ENCODE data around the gene SFT2D1.
A peak's percentile ranks its signal among the peaks of the same experiment; 100 is the strongest.

The SFT2D1 gene

DNA sequence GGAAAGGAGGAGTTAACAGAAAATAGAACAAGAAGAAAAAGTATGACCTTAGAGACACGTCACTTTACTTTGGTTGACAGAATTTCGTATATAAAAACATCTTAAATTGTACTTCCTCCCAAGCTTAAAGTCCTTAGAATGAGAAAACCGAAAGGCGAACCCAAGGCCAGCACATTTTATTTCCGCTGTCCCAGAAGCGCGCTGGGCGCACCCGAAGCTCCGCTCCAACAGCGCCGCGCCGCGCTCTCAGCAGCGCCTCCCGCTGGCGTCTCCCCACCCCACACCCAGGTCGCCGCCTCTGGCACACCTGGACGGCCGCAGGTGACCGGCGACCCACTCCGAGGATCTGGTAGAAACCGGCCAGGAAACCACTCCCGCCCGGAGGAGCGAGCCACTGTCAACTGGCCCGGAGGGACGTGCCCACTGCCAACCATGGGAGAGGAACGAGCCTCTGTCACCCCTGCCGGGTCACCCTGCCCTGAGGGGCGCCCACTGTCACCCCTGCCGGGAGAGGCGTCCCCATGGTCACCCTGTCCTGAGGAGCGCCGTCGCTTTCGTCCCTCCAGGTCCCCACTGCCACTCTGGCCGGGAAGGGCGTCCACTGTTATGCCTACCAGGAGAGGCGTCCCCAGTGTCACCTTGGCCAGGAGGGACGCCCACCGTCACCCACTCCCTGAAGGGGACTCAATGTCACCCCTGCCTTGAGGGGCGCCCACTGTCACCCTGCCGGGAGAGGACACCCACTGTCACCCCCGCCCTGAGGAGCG, 39.6 kb upstream of the SFT2D1 start:
- H3K9me3 ChIP-seq (ENCODE audit: control insufficient read depth in 5 of 5, low read length in 5 of 5) = no peaks in the 10 kb centered on the region
- H3K9ac ChIP-seq (ENCODE audit: low read length in 5 of 5) = peak overlapping the region in 4 of 5 donors; percentile 74 to 94 (median 82)
- H3K4me1 ChIP-seq (ENCODE audit: control insufficient read depth in 5 of 5, insufficient read depth in 5 of 5, low read length in 5 of 5) = peaks cover 0 to 29% (median 21%) of the 10 kb centered on the region in 5 donors
- H3K4me3 ChIP-seq (ENCODE audit: low read depth in 1 of 5, low read length in 5 of 5) = peak overlapping the region; percentile 64 to 97 (median 88)
- H3K27ac ChIP-seq (ENCODE audit: low read depth, low read length) = peak overlapping the region; percentile 81
- H3K36me3 ChIP-seq (ENCODE audit: control insufficient read depth in 5 of 5, insufficient read depth in 5 of 5, low read length in 5 of 5) = no peaks in the 10 kb centered on the region
- no peaks in the 10 kb centered on the region for H3K27me3 ChIP-seq (ENCODE audit: control insufficient read depth in 5 of 5, insufficient read depth in 4 of 5, low read length in 5 of 5)

GRCh38 chr6:166381381-166381732, 39.0 kb upstream of the SFT2D1 start:
- Histone ChIP-seq H3K9ac (ENCODE audit: low read length in 5 of 5) (peak overlapping the region in 4 of 5 donors; percentile 74 to 94 (median 82)), H3K27ac (ENCODE audit: low read depth, low read length) (peak overlapping the region; percentile 81), H3K36me3 (ENCODE audit: control insufficient read depth in 5 of 5, insufficient read depth in 5 of 5, low read length in 5 of 5) (no peaks in the 10 kb centered on the region), H3K4me1 (ENCODE audit: control insufficient read depth in 5 of 5, insufficient read depth in 5 of 5, low read length in 5 of 5) (peaks cover 0 to 29% (median 21%) of the 10 kb centered on the region in 5 donors), H3K27me3 (ENCODE audit: control insufficient read depth in 5 of 5, insufficient read depth in 4 of 5, low read length in 5 of 5) (no peaks in the 10 kb centered on the region), H3K9me3 (ENCODE audit: control insufficient read depth in 5 of 5, low read length in 5 of 5) (no peaks in the 10 kb centered on the region), H3K4me3 (ENCODE audit: low read depth in 1 of 5, low read length in 5 of 5) (peak overlapping the region; percentile 64 to 97 (median 88))

DNA sequence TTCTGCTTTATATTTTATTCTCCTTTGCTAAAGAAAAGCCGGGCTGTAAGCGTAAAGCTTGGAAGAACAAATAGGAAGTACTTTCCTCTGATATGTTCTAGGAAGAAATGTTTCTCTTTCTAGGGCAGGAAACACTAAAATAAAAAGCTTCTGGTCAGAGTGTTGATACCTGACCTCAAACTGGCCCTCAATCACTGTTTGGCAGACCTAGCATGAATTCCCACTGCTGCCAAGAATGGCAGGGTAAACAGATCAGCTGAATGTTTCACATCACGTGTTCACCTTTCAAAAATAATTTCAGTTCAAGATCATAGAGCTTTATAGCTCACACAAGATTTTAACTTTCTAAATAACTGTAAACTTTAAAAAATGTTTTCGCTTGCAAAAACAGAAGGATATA, 37.5 kb upstream of the SFT2D1 start:
- no peaks in the 10 kb centered on the region for H3K9me3 ChIP-seq (ENCODE audit: control insufficient read depth in 5 of 5, low read length in 5 of 5)
- no peak overlapping the region for H3K27ac ChIP-seq (ENCODE audit: low read depth, low read length)
- H3K27me3 ChIP-seq (ENCODE audit: control insufficient read depth in 5 of 5, insufficient read depth in 4 of 5, low read length in 5 of 5) = no peaks in the 10 kb centered on the region
- H3K4me3 ChIP-seq (ENCODE audit: low read depth in 1 of 5, low read length in 5 of 5) = no peak overlapping the region
- peaks cover 0 to 29% (median 21%) of the 10 kb centered on the region in 5 donors for H3K4me1 ChIP-seq (ENCODE audit: control insufficient read depth in 5 of 5, insufficient read depth in 5 of 5, low read length in 5 of 5)
- no peaks in the 10 kb centered on the region for H3K36me3 ChIP-seq (ENCODE audit: control insufficient read depth in 5 of 5, insufficient read depth in 5 of 5, low read length in 5 of 5)
- peak overlapping the region in 1 of 5 donors; percentile 40 for H3K9ac ChIP-seq (ENCODE audit: low read length in 5 of 5)

GRCh38 chr6:166379103-166379586, 36.8 kb upstream of the SFT2D1 start:
- Histone ChIP-seq H3K27ac (ENCODE audit: low read depth, low read length) (no peak overlapping the region), H3K36me3 (ENCODE audit: control insufficient read depth in 5 of 5, insufficient read depth in 5 of 5, low read length in 5 of 5) (no peaks in the 10 kb centered on the region), H3K9ac (ENCODE audit: low read length in 5 of 5) (no peak overlapping the region), H3K4me3 (ENCODE audit: low read depth in 1 of 5, low read length in 5 of 5) (no peak overlapping the region), H3K27me3 (ENCODE audit: control insufficient read depth in 5 of 5, insufficient read depth in 4 of 5, low read length in 5 of 5) (no peaks in the 10 kb centered on the region), H3K9me3 (ENCODE audit: control insufficient read depth in 5 of 5, low read length in 5 of 5) (no peaks in the 10 kb centered on the region), H3K4me1 (ENCODE audit: control insufficient read depth in 5 of 5, insufficient read depth in 5 of 5, low read length in 5 of 5) (peaks cover 0 to 29% (median 21%) of the 10 kb centered on the region in 5 donors)

DNA sequence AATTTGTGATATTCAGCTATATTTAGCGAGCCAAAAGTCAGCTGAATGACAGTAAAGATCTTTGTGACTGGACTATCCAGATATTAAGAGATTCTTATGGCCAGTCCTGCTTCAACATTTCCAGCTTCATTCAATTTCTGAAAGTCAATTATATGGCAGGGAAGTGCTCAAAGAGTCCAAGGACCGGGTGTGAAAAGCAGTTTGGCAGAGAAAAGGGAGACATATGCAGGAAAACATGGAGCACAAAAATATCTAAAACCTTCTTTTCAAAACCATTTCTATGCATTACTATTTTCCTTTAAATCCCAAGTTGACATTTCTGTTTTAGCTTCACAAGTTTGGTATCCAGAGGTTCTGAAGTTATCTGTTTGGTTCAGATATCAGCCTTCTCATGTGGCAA, 35.4 kb upstream of the SFT2D1 start:
- Histone ChIP-seq H3K9ac (ENCODE audit: low read length in 5 of 5) (no peak overlapping the region), H3K4me1 (ENCODE audit: control insufficient read depth in 5 of 5, insufficient read depth in 5 of 5, low read length in 5 of 5) (peaks cover 0 to 27% (median 18%) of the 10 kb centered on the region in 5 donors), H3K27me3 (ENCODE audit: control insufficient read depth in 5 of 5, insufficient read depth in 4 of 5, low read length in 5 of 5) (no peaks in the 10 kb centered on the region), H3K27ac (ENCODE audit: low read depth, low read length) (no peak overlapping the region), H3K4me3 (ENCODE audit: low read depth in 1 of 5, low read length in 5 of 5) (no peak overlapping the region), H3K36me3 (ENCODE audit: control insufficient read depth in 5 of 5, insufficient read depth in 5 of 5, low read length in 5 of 5) (no peaks in the 10 kb centered on the region), H3K9me3 (ENCODE audit: control insufficient read depth in 5 of 5, low read length in 5 of 5) (no peaks in the 10 kb centered on the region)

GRCh38 chr6:166375013-166375412, 32.7 kb upstream of the SFT2D1 start:
- Histone ChIP-seq H3K9me3 (ENCODE audit: control insufficient read depth in 5 of 5, low read length in 5 of 5) (no peaks in the 10 kb centered on the region), H3K9ac (ENCODE audit: low read length in 5 of 5) (no peak overlapping the region), H3K4me1 (ENCODE audit: control insufficient read depth in 5 of 5, insufficient read depth in 5 of 5, low read length in 5 of 5) (peaks cover 0 to 9% (median 6%) of the 10 kb centered on the region in 5 donors), H3K4me3 (ENCODE audit: low read depth in 1 of 5, low read length in 5 of 5) (no peak overlapping the region), H3K27me3 (ENCODE audit: control insufficient read depth in 5 of 5, insufficient read depth in 4 of 5, low read length in 5 of 5) (no peaks in the 10 kb centered on the region), H3K27ac (ENCODE audit: low read depth, low read length) (no peak overlapping the region), H3K36me3 (ENCODE audit: control insufficient read depth in 5 of 5, insufficient read depth in 5 of 5, low read length in 5 of 5) (peaks cover 0 to under 1% (median 0%) of the 10 kb centered on the region in 5 donors)

DNA sequence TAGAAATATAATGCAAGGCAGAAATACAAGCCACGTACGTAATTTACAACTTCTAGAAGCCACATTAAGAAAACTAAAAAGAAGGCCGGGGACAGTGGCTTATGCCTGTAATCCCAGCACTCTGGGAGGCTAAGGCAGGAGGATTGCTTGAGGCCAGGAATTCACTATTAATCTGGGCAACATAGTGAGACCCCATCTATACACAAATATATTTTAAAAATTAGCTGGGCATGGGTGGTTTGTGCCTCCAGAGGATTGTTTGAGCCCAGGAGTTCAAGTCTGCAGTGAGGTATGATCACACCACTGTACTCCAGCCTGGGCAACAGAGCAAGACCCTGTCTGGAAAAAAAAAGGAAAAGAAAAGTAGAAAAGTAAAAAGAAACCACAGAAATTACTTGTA, 28.1 kb upstream of the SFT2D1 start:
- Histone ChIP-seq H3K4me3 (ENCODE audit: low read depth in 1 of 5, low read length in 5 of 5) (no peak overlapping the region), H3K9me3 (ENCODE audit: control insufficient read depth in 5 of 5, low read length in 5 of 5) (no peaks in the 10 kb centered on the region), H3K27me3 (ENCODE audit: control insufficient read depth in 5 of 5, insufficient read depth in 4 of 5, low read length in 5 of 5) (no peaks in the 10 kb centered on the region), H3K36me3 (ENCODE audit: control insufficient read depth in 5 of 5, insufficient read depth in 5 of 5, low read length in 5 of 5) (peaks cover 0 to 12% (median 8%) of the 10 kb centered on the region in 5 donors), H3K27ac (ENCODE audit: low read depth, low read length) (no peak overlapping the region), H3K9ac (ENCODE audit: low read length in 5 of 5) (no peak overlapping the region), H3K4me1 (ENCODE audit: control insufficient read depth in 5 of 5, insufficient read depth in 5 of 5, low read length in 5 of 5) (peaks cover 0 to 6% (median 2%) of the 10 kb centered on the region in 5 donors)

DNA sequence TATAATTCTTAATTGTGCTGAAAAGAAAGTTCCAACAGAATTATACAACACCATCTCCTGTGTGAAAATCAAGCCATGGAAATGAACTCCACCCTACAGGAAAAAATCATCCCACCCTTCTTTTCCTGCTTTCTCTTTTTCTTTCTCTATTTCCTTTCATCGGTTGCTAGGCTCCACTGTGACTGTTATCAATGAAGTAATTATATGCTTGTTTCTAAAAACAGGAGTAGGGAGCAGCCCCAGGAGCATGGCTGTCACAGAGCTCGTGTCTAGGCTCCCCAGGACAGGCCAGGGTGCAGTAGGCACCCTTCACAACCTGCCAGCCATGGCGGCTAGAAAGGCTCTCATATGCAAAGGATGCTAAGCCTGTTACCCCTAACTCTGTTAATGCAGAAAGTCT, 27.4 kb upstream of the SFT2D1 start:
- H3K4me3 ChIP-seq (ENCODE audit: low read depth in 1 of 5, low read length in 5 of 5) = no peak overlapping the region
- peaks cover 0 to 17% (median 11%) of the 10 kb centered on the region in 5 donors for H3K36me3 ChIP-seq (ENCODE audit: control insufficient read depth in 5 of 5, insufficient read depth in 5 of 5, low read length in 5 of 5)
- H3K27me3 ChIP-seq (ENCODE audit: control insufficient read depth in 5 of 5, insufficient read depth in 4 of 5, low read length in 5 of 5) = no peaks in the 10 kb centered on the region
- no peaks in the 10 kb centered on the region for H3K9me3 ChIP-seq (ENCODE audit: control insufficient read depth in 5 of 5, low read length in 5 of 5)
- peaks cover 0 to 13% (median 8%) of the 10 kb centered on the region in 5 donors for H3K4me1 ChIP-seq (ENCODE audit: control insufficient read depth in 5 of 5, insufficient read depth in 5 of 5, low read length in 5 of 5)
- H3K27ac ChIP-seq (ENCODE audit: low read depth, low read length) = no peak overlapping the region
- no peak overlapping the region for H3K9ac ChIP-seq (ENCODE audit: low read length in 5 of 5)

DNA sequence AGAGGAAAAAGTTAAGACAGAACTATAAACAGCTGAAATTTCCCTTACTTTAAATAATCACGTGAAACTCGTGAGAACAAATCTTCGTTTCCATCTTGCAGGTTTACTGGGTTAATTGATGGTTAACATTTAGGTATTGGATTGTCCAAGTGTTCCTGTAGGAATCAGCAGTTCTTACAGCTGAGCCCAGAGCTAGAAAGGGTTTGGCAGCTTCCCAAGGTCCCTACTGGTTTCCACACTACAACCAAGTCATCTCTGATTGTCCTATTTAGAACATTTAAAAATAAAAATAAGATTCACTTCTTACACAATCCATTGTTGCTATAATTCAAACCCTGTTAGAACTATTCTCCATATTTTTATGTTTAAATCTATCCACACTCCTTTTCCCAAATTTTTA, 24.6 kb upstream of the SFT2D1 start:
- H3K9ac ChIP-seq (ENCODE audit: low read length in 5 of 5) = no peak overlapping the region
- H3K27ac ChIP-seq (ENCODE audit: low read depth, low read length) = no peak overlapping the region
- H3K36me3 ChIP-seq (ENCODE audit: control insufficient read depth in 5 of 5, insufficient read depth in 5 of 5, low read length in 5 of 5) = peaks cover 14 to 35% (median 25%) of the 10 kb centered on the region in 5 donors
- no peaks in the 10 kb centered on the region for H3K9me3 ChIP-seq (ENCODE audit: control insufficient read depth in 5 of 5, low read length in 5 of 5)
- peaks cover 0 to 24% (median 14%) of the 10 kb centered on the region in 5 donors for H3K4me1 ChIP-seq (ENCODE audit: control insufficient read depth in 5 of 5, insufficient read depth in 5 of 5, low read length in 5 of 5)
- H3K4me3 ChIP-seq (ENCODE audit: low read depth in 1 of 5, low read length in 5 of 5) = no peak overlapping the region
- H3K27me3 ChIP-seq (ENCODE audit: control insufficient read depth in 5 of 5, insufficient read depth in 4 of 5, low read length in 5 of 5) = no peaks in the 10 kb centered on the region

DNA sequence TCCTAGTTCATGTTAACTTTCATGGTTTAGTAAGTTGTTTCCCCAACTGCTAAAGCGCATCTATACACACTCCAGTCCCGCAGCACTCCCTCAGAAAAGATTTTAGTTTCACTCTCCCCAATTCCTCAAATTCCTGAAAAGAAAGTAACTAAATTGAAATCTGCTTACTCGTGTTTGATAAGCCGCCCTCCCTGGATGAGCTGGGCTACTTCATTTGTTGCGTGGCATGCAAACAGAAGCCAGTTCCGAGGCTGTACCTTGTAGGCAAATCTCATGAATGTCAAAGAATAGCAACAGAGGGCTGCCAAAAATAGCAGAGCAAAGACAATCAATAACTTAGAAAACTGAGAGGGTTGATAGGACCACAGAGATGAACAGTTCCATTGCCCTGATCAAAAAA, 23.5 kb upstream of the SFT2D1 start:
- Histone ChIP-seq H3K9me3 (ENCODE audit: control insufficient read depth in 5 of 5, low read length in 5 of 5) (no peaks in the 10 kb centered on the region), H3K4me3 (ENCODE audit: low read depth in 1 of 5, low read length in 5 of 5) (no peak overlapping the region), H3K4me1 (ENCODE audit: control insufficient read depth in 5 of 5, insufficient read depth in 5 of 5, low read length in 5 of 5) (peaks cover 0 to 27% (median 14%) of the 10 kb centered on the region in 5 donors), H3K27me3 (ENCODE audit: control insufficient read depth in 5 of 5, insufficient read depth in 4 of 5, low read length in 5 of 5) (no peaks in the 10 kb centered on the region), H3K27ac (ENCODE audit: low read depth, low read length) (no peak overlapping the region), H3K36me3 (ENCODE audit: control insufficient read depth in 5 of 5, insufficient read depth in 5 of 5, low read length in 5 of 5) (peaks cover 14 to 35% (median 25%) of the 10 kb centered on the region in 5 donors), H3K9ac (ENCODE audit: low read length in 5 of 5) (no peak overlapping the region)

All from subcutaneous abdominal adipose tissue (tissue), 5 donors.